22Rv1 (cell line): ENCODE measurements around the gene TIRAP.

ENCODE experiments used
- H3K27ac ChIP-seq: fragments of 450-650 bp; 2 replicates; pipeline ENCODE4 v1.5.1; 2017
- CTCF ChIP-seq: fragments of 450-650 bp; IDR thresholded peaks from 2 replicates; pipeline ENCODE4 v1.5.1; 2017; ENCODE audit warnings: mild to moderate bottlenecking
- ZFX ChIP-seq: fragments of 450-650 bp; IDR thresholded peaks from 2 replicates; pipeline ENCODE4 v1.6.1; 2017; ENCODE audit warnings: antibody characterized with exemption, borderline replicate concordance

Gene TIRAP

DNA sequence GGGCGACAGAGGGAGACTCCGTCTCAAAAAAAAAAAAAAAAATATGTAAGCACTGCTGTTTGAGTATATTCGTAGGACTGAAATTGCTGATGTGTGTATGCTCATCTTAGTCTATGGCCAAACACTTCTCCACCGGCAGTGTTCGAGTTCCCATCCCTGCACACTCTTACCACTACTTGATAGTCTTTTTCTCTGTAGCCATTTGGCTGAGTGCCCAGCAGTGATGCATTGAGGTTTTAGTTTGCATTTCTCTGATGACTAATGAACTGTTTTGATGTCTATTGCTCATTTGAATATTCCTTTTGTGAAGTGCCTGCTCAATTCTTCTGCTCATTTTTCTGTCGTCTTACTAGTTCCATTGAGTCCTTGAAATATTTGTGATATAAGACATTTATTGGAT lies 1.9 kb downstream of the TIRAP start:
- TF ChIP-seq ZFX (no peak), CTCF (no peak)
- peak overlapping the region; percentile 99 for H3K27ac ChIP-seq

GRCh38 chr11:126288237-126288636 lies 5.3 kb downstream of the TIRAP start:
- H3K27ac ChIP-seq = peak overlapping the region; percentile 99
- TF ChIP-seq CTCF (no peak), ZFX (no peak)

DNA sequence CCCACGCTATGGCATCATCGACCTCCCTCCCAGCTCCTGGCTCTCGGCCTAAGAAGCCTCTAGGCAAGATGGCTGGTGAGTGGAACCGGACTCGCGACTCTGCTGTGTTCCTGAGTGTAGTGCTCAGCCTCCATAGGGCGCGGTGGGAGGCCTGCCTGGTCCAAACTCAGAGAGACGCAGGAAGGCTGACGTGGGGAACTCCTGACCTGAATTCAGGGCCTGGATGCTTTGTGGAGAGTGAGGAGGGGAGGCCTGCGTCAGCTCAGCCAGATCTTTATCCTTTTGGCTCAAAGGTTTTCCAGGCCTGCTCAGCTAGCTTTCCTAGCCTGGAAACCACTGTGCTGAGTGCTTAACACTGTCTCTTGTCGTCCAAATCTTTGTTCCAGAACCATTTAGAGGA lies 8.0 kb downstream of the TIRAP start:
- TF ChIP-seq ZFX = no peak
- no peak for TF ChIP-seq CTCF
- peak overlapping the region; percentile 99 for H3K27ac ChIP-seq

GRCh38 chr11:126293726-126294125 lies 10.8 kb downstream of the TIRAP start:
- H3K27ac ChIP-seq = peak overlapping the region; percentile 99
- TF ChIP-seq ZFX (no peak), CTCF (no peak)

DNA sequence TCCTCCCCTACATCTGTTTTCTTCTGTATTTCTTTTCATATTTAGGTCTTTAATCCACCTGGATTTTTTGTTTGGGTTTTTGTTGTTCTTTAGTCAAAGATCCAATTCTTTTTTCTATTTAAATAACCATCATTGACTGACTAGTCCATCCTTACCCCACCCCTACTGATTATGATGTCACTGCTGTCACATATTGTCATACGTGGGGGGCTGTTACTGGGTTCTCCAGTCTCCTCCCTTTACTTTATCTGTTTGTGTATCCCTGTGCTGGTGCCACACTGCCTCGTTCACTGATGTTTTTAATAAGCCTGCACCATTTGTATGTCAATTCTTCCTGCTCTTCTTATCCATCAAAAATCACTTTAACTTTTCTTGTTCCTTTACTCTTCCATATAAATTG lies 14.1 kb downstream of the TIRAP start:
- H3K27ac ChIP-seq = peak overlapping the region; percentile 99
- TF ChIP-seq CTCF (no peak), ZFX (no peak)

DNA sequence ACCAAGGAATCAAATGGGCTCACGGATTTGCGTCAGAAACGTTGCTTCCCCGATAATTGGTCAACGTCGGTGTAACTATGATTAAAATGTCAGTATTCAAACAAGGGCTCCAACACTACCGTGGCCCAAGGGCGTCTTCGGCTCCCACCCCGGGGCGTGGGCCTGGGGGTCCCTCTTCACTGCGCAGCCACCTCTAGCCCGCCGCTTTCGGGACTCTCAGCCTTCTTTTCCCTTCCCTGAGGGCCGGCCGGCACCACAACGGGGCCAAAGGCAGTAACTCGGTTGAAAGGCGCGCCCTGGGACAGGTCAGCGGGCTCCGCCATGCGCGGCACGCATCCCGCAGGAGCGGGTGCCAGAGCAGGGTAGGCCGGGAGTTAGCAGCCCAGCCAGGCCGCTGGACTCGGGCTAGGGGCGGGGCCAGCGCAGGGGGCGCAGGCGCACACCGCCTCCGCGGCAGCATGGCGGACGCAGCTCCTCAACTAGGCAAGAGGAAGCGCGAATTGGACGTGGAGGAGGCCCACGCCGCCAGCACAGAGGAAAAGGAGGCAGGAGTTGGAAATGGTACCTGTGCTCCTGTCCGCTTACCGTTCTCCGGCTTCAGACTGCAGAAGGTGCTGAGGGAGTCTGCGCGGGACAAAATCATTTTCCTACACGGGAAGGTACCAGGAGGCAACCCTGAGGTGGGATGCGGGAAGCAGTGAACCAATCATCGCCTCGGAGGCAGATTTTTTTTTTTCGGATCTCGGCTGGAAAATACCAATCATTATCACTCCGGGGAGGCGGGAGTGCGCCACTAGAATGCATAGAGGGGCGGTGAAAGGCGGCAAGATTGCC lies 20.9 kb downstream of the TIRAP start, which contains the start of gene DCPS:
DCPS (plus strand) TSS at position 438 of the 834 bp plus-strand sequence; CDS start at position 459, 21 bp downstream.
- peak within 1 kb of the TSS; percentile 99 for H3K27ac ChIP-seq

More for the DNA sequence above, 20.9 kb downstream of the TIRAP start, which contains the start of gene DCPS:
- TF ChIP-seq CTCF = no peak
- no peak for TF ChIP-seq ZFX
